Measurements from ENCODE around the gene GFOD1.
"Not testable (repeated sequence)": the region's sequence is repeated elsewhere in the genome, so short reads cannot be mapped to it uniquely, and the experiment has no call there.

The GFOD1 gene

GRCh38 chr6:13439644-13440043 lies 47.8 kb downstream of the GFOD1 start:
- POLR2A ChIA-PET = no interaction called here
- CTCF ChIA-PET = interaction anchor here (0.6 kb wide), 1 partner anchor 1622 kb away, joined by 5 read pairs; no protein-coding TSS in a partner anchor
- TF ChIP-seq ARNT (IDR thresholded peaks at IDR 0.05) (no peak), SP1 (IDR thresholded peaks at IDR 0.05) (no peak), BHLHE40 (IDR thresholded peaks at IDR 0.05; ENCODE audit: borderline replicate concordance) (no peak), SUZ12 (IDR thresholded peaks at IDR 0.05) (no peak), PKNOX1 (IDR thresholded peaks at IDR 0.05) (no peak), CTBP1 (IDR thresholded peaks at IDR 0.05; ENCODE audit: borderline replicate concordance) (no peak), LEF1 (IDR thresholded peaks at IDR 0.05; ENCODE audit: borderline replicate concordance) (no peak)

GRCh38 chr6:13438126-13438525 lies 49.3 kb downstream of the GFOD1 start:
- POLR2A ChIA-PET = no interaction called here
- CTCF ChIA-PET = no interaction called here
- no peak for DNase-seq (ENCODE audit: extremely low spot score)
- TF ChIP-seq CTBP1 (IDR thresholded peaks at IDR 0.05; ENCODE audit: borderline replicate concordance) = no peak

More at GRCh38 chr6:13439644-13440043, 47.8 kb downstream of the GFOD1 start:
- no peak for DNase-seq (ENCODE audit: extremely low spot score)

GRCh38 chr6:13437218-13437996 lies 50.0 kb downstream of the GFOD1 start:
- POLR2A ChIA-PET = interaction anchor here (1.3 kb wide), 1 partner anchor 8 kb away, joined by 3 read pairs; no protein-coding TSS in a partner anchor
- no peak for DNase-seq (ENCODE audit: extremely low spot score)
- CTCF ChIA-PET = interaction anchor here (0.9 kb wide), 1 partner anchor 100 kb away, joined by 3 read pairs; no protein-coding TSS in a partner anchor
- TF ChIP-seq ELF4 (IDR thresholded peaks at IDR 0.05) = no peak
- TF ChIP-seq L3MBTL2 (conservative IDR thresholded peaks at IDR 0.05) = no peak
- no peak for TF ChIP-seq NFRKB (IDR thresholded peaks at IDR 0.05)
- TF ChIP-seq PKNOX1 (IDR thresholded peaks at IDR 0.05) = no peak
- no peak for TF ChIP-seq FOXA1 (IDR thresholded peaks at IDR 0.05)
- no peak for TF ChIP-seq ARNT (IDR thresholded peaks at IDR 0.05)
- no peak for TF ChIP-seq FOXK2 (IDR thresholded peaks at IDR 0.05)
- TF ChIP-seq LEF1 (IDR thresholded peaks at IDR 0.05; ENCODE audit: borderline replicate concordance) = no peak
- TF ChIP-seq SUZ12 (IDR thresholded peaks at IDR 0.05) = no peak
- no peak for TF ChIP-seq HDGF (IDR thresholded peaks at IDR 0.05; ENCODE audit: borderline replicate concordance)
- TF ChIP-seq ZNF384 (IDR thresholded peaks at IDR 0.05) = no peak
- TF ChIP-seq FOXM1 (IDR thresholded peaks at IDR 0.05; ENCODE audit: borderline replicate concordance) = no peak
- no peak for TF ChIP-seq TARDBP (IDR thresholded peaks at IDR 0.05)
- TF ChIP-seq SP1 (IDR thresholded peaks at IDR 0.05) = no peak
- no peak for TF ChIP-seq BHLHE40 (IDR thresholded peaks at IDR 0.05; ENCODE audit: borderline replicate concordance)
- no peak for TF ChIP-seq CTBP1 (IDR thresholded peaks at IDR 0.05; ENCODE audit: borderline replicate concordance)

- ChIA-PET POLR2A (interaction anchor here (1.3 kb wide), 1 partner anchor 9 kb away, joined by 3 read pairs; no protein-coding TSS in a partner anchor), CTCF (interaction anchor here (0.9 kb wide), 1 partner anchor 101 kb away, joined by 3 read pairs; no protein-coding TSS in a partner anchor)
- TF ChIP-seq SP1 (IDR thresholded peaks at IDR 0.05) (no peak), PKNOX1 (IDR thresholded peaks at IDR 0.05) (peak; percentile 69), FOXA1 (IDR thresholded peaks at IDR 0.05) (no peak), ARNT (IDR thresholded peaks at IDR 0.05) (no peak)
- no peak for DNase-seq (ENCODE audit: extremely low spot score)
Observed at GRCh38 chr6:13436399-13437217, 50.8 kb downstream of the GFOD1 start.

GRCh38 chr6:13435477-13436246 lies 51.7 kb downstream of the GFOD1 start:
- TF ChIP-seq SP1 (IDR thresholded peaks at IDR 0.05) (no peak), FOXK2 (IDR thresholded peaks at IDR 0.05) (no peak)
- ChIA-PET CTCF (no interaction called here), POLR2A (interaction anchor here (0.6 to 1.3 kb wide), 2 partner anchors 10 to 179 kb away, joined by 3 read pairs; partner anchors contain the start of gene NOL7)
- no peak for DNase-seq (ENCODE audit: extremely low spot score)

GRCh38 chr6:13434777-13435176 lies 52.6 kb downstream of the GFOD1 start:
- TF ChIP-seq SUZ12 (IDR thresholded peaks at IDR 0.05) (no peak), NFRKB (IDR thresholded peaks at IDR 0.05) (no peak), TARDBP (IDR thresholded peaks at IDR 0.05) (no peak), LEF1 (IDR thresholded peaks at IDR 0.05; ENCODE audit: borderline replicate concordance) (no peak), BHLHE40 (IDR thresholded peaks at IDR 0.05; ENCODE audit: borderline replicate concordance) (no peak), FOXK2 (IDR thresholded peaks at IDR 0.05) (no peak), L3MBTL2 (conservative IDR thresholded peaks at IDR 0.05) (no peak), FOXM1 (IDR thresholded peaks at IDR 0.05; ENCODE audit: borderline replicate concordance) (no peak), PKNOX1 (IDR thresholded peaks at IDR 0.05) (no peak), SP1 (IDR thresholded peaks at IDR 0.05) (no peak), HDGF (IDR thresholded peaks at IDR 0.05; ENCODE audit: borderline replicate concordance) (no peak), ZNF384 (IDR thresholded peaks at IDR 0.05) (no peak), ELF4 (IDR thresholded peaks at IDR 0.05) (no peak), FOXA1 (IDR thresholded peaks at IDR 0.05) (no peak), ARNT (IDR thresholded peaks at IDR 0.05) (no peak), CTBP1 (IDR thresholded peaks at IDR 0.05; ENCODE audit: borderline replicate concordance) (no peak)
- no peak for DNase-seq (ENCODE audit: extremely low spot score)
- ChIA-PET CTCF (no interaction called here), POLR2A (interaction anchor here (0.6 kb wide), 1 partner anchor 180 kb away, joined by 3 read pairs; the partner anchor contains the start of gene NOL7)

- POLR2A ChIA-PET; DNase-seq (ENCODE audit: extremely low spot score): not testable (repeated sequence)
- CTCF ChIA-PET = interaction anchor here (0.8 kb wide), 1 partner anchor 141 kb away, joined by 3 read pairs; no protein-coding TSS in a partner anchor
Observed at GRCh38 chr6:13434135-13434775, 53.1 kb downstream of the GFOD1 start.
